Fibroblast of lung (primary cell): Measurements from ENCODE around the gene FRMPD2. TPM values are rescaled to one million over a fixed set of nuclear protein-coding genes. Genes with fewer than 3 reads are reported as not detected.

Experiments
- DNase-seq, 2 donors: peaks; one replicate each; pipeline versions ENCODE4 v3.0.0 to v3.0.0-alpha.2; 2010; ENCODE audit warnings: low read depth in 2 of 2
- H2AFZ ChIP-seq: 2 replicates; pipeline ENCODE4 v1.5.1; 2012; ENCODE audit warnings: low read length, control low read depth, inconsistent platforms
- H3K27ac ChIP-seq: 2 replicates; pipeline ENCODE4 v1.5.1; 2011; ENCODE audit warnings: low read length, control low read depth; ENCODE audit not compliant: insufficient read depth
- H3K27me3 ChIP-seq: 2 replicates; pipeline ENCODE4 v1.5.1; 2011; ENCODE audit warnings: mild to moderate bottlenecking, low read length; ENCODE audit not compliant: control insufficient read depth, insufficient read depth
- H3K36me3 ChIP-seq: 2 replicates; pipeline ENCODE4 v1.5.1; 2011; ENCODE audit warnings: low read length; ENCODE audit not compliant: control insufficient read depth, insufficient read depth
- H3K4me1 ChIP-seq: 2 replicates; pipeline ENCODE4 v1.5.1; 2011; ENCODE audit warnings: low read length; ENCODE audit not compliant: control insufficient read depth, insufficient read depth; ENCODE audit errors: extremely low read depth
- H3K4me2 ChIP-seq: 2 replicates; pipeline ENCODE4 v1.5.1; 2011; ENCODE audit warnings: low read length, control low read depth; ENCODE audit not compliant: insufficient read depth; ENCODE audit errors: extremely low read depth
- H3K4me3 ChIP-seq, 4 experiments: fragments of 200-600 bp in 1 of 4; sonication (generic) in 1 of 4; replicated peaks in 1 of 4; 2 replicates each; pipeline ENCODE4 v1.5.1; 2011 to 2016; ENCODE audit warnings: low read length in 4 of 4, low read depth in 3 of 4, mild to moderate bottlenecking in 3 of 4, control low read depth in 2 of 4, inconsistent platforms in 1 of 4, mixed read lengths in 1 of 4; ENCODE audit not compliant: insufficient read depth in 1 of 4; ENCODE audit errors: control extremely low read depth in 1 of 4
- H3K79me2 ChIP-seq: 2 replicates; pipeline ENCODE4 v1.5.1; 2012; ENCODE audit warnings: mild to moderate bottlenecking, low read length, inconsistent platforms; ENCODE audit not compliant: control insufficient read depth, insufficient read depth
- H3K9ac ChIP-seq: 2 replicates; pipeline ENCODE4 v1.5.1; 2011; ENCODE audit warnings: mild to moderate bottlenecking, low read length, control low read depth; ENCODE audit not compliant: insufficient read depth
- H3K9me3 ChIP-seq: 2 replicates; pipeline ENCODE4 v1.5.1; 2012; ENCODE audit warnings: low read depth, low read length; ENCODE audit not compliant: control insufficient read depth, insufficient read depth
- H4K20me1 ChIP-seq: 2 replicates; pipeline ENCODE4 v1.5.1; 2011; ENCODE audit warnings: low read length; ENCODE audit not compliant: control insufficient read depth, insufficient read depth; ENCODE audit errors: extremely low read depth
- CTCF ChIP-seq, 2 donors: IDR thresholded peaks in 1 of 2; conservative IDR thresholded peaks in 1 of 2; 1 replicate in 1 of 2; 2 replicates in 1 of 2; pipeline ENCODE4 v1.5.1; 2011 to 2012; ENCODE audit warnings: low read length in 2 of 2, control low read depth in 1 of 2, inconsistent platforms in 1 of 2, low read depth in 1 of 2, mild to moderate bottlenecking in 1 of 2
- EZH2 ChIP-seq: IDR thresholded peaks from 2 replicates; pipeline ENCODE4 v1.5.1; 2012; ENCODE audit warnings: low read length, control low read depth, mild to moderate bottlenecking; ENCODE audit errors: missing control alignments
- polyA plus RNA-seq, 2 donors: library from polyadenylated mRNA; depleted of rRNA in 1 of 2; stranded (reverse) in 1 of 2; unstranded in 1 of 2; fragments of >200 nt; gene quantifications; 2 replicates each; pipeline ENCODE4 v1.2.1, GENCODE V29; 2011 to 2012; ENCODE audit warnings: missing spikeins in 1 of 2
- total RNA-seq: library from RNA; depleted of rRNA; stranded (reverse); fragments of >200 nt; gene quantifications from 2 replicates; pipeline ENCODE4 v1.2.1, GENCODE V29; 2014

FRMPD2 gene
- total and polyA plus RNA-seq, 2 donors (not counting 1 experiment from before 2014, with no cell fraction given), result 0.16 TPM; not detected in 1

DNA sequence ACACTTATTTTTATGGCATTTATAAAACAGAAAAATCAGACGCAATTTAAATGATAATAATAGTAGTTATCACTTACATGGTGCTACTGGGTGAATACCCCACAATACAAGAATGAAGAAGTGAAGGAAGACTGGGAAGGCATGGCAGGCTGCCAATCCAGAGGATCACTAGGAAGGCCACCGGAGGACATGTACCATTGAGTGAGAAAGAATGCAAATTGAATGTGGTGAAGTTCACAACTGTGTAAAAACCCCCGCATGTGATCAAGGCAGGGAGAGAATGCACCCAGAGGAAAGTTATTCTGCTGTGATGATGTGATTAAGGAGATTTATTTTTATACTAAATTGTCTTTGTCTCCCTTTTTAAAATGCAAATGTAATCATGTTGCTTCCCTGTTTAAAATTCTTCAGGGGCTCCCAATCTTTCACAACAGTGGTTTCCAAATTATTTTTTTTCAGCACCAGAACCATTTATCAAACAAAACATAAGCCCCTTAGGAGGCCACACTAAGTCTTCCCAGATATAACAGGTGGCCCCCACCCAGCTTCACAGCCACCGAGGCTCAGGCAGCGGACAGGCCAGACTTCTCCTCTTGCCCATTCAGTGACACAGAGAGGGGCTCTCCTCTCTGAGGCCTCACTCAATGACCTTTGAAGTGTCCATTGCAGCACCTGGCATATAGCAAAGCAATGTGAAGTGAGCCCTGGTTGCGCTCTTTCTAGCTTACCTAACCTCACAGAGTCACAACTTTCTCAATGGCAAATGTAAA is 59.6 kb downstream of the FRMPD2 start:
- H3K27ac ChIP-seq, result no peak overlapping the region
- TF ChIP-seq CTCF (conservative IDR thresholded peaks at IDR 0.05 in 1 of 2, IDR thresholded peaks at IDR 0.05 in 1 of 2; ENCODE audit: low read depth in 1 of 2, low read length in 2 of 2) (no peak), EZH2 (no peak)
- H3K27me3 ChIP-seq, result peaks cover 3% of the 10 kb centered on the region
- H3K4me2 ChIP-seq, result no peak overlapping the region
- H3K36me3 ChIP-seq, result no peaks in the 10 kb centered on the region
- no peak overlapping the region for H3K9ac ChIP-seq
- no peaks in the 10 kb centered on the region for H3K79me2 ChIP-seq
- peaks cover 2% of the 10 kb centered on the region for H4K20me1 ChIP-seq
- no peaks in the 10 kb centered on the region for H3K9me3 ChIP-seq
- no peak overlapping the region for H3K4me3 ChIP-seq
- no peak overlapping the region for H2AFZ ChIP-seq
- DNase-seq, result no peak
- no peaks in the 10 kb centered on the region for H3K4me1 ChIP-seq

GRCh38 chr10:48213047-48213446 is 61.4 kb downstream of the FRMPD2 start:
- no peak for DNase-seq
- no peak overlapping the region for H3K9ac ChIP-seq
- TF ChIP-seq CTCF (conservative IDR thresholded peaks at IDR 0.05 in 1 of 2, IDR thresholded peaks at IDR 0.05 in 1 of 2; ENCODE audit: low read depth in 1 of 2, low read length in 2 of 2) (no peak), EZH2 (no peak)
- H4K20me1 ChIP-seq, result peaks cover 2% of the 10 kb centered on the region
- no peaks in the 10 kb centered on the region for H3K79me2 ChIP-seq
- no peaks in the 10 kb centered on the region for H3K4me1 ChIP-seq
- H3K9me3 ChIP-seq, result no peaks in the 10 kb centered on the region
- no peak overlapping the region for H3K27ac ChIP-seq
- no peak overlapping the region for H2AFZ ChIP-seq
- no peak overlapping the region for H3K4me3 ChIP-seq
- H3K27me3 ChIP-seq, result peaks cover 3% of the 10 kb centered on the region
- H3K36me3 ChIP-seq, result no peaks in the 10 kb centered on the region
- H3K4me2 ChIP-seq, result no peak overlapping the region

- no peak for TF ChIP-seq EZH2
- TF ChIP-seq CTCF (conservative IDR thresholded peaks at IDR 0.05 in 1 of 2, IDR thresholded peaks at IDR 0.05 in 1 of 2; ENCODE audit: low read depth in 1 of 2, low read length in 2 of 2), result no peak
- H3K9me3 ChIP-seq, result no peaks in the 10 kb centered on the region
- no peak overlapping the region for H3K9ac ChIP-seq
Measured at GRCh38 chr10:48211777-48212176, 62.7 kb downstream of the FRMPD2 start.

More at GRCh38 chr10:48211777-48212176, 62.7 kb downstream of the FRMPD2 start:
- H3K4me1 ChIP-seq, result no peaks in the 10 kb centered on the region
- H3K4me2 ChIP-seq, result no peak overlapping the region
- no peak for DNase-seq
- no peaks in the 10 kb centered on the region for H3K79me2 ChIP-seq
- no peak overlapping the region for H3K27ac ChIP-seq
- no peaks in the 10 kb centered on the region for H3K36me3 ChIP-seq
- peaks cover 2% of the 10 kb centered on the region for H4K20me1 ChIP-seq
- no peak overlapping the region for H3K4me3 ChIP-seq
- no peak overlapping the region for H2AFZ ChIP-seq
- peaks cover 3% of the 10 kb centered on the region for H3K27me3 ChIP-seq
